ENCODE data around the gene PRKCB. TPM values are rescaled to one million over a fixed set of nuclear protein-coding genes. Genes with fewer than 3 reads are reported as not detected.

PRKCB gene
- total and polyA plus RNA-seq, 2 experiments from 2014 or later, result 0.70 to 0.92 TPM

GRCh38 chr16:24166661-24167528 lies 331.1 kb downstream of the PRKCB start:
- 91% methylated on average over 9 of the region's 9 CpGs for WGBS (ENCODE audit: low lambda C conversion rate, missing lambda C conversion rate)
- TF ChIP-seq EZH2 (IDR thresholded peaks at IDR 0.05; ENCODE audit: borderline replicate concordance), result no peak
- no peak for TF ChIP-seq EZH2phosphoT487 (IDR thresholded peaks at IDR 0.05; ENCODE audit: low read depth, severe bottlenecking, unreplicated experiment)
- TF ChIP-seq CTCF (IDR thresholded peaks at IDR 0.05; ENCODE audit: poor library complexity), result no peak
- no peak overlapping the region for H3K27ac ChIP-seq

GRCh38 chr16:24168856-24169255 lies 333.1 kb downstream of the PRKCB start:
- Histone ChIP-seq H2AFZ (no peak overlapping the region), H3K4me3 (no peak overlapping the region), H3K4me1 (ENCODE audit: insufficient read depth) (no peaks in the 10 kb centered on the region), H3K9me3 (ENCODE audit: low read depth) (no peaks in the 10 kb centered on the region), H4K20me1 (ENCODE audit: insufficient read depth, poor library complexity, severe bottlenecking) (no peaks in the 10 kb centered on the region), H3K4me2 (no peak overlapping the region), H3K36me3 (replicated peaks; ENCODE audit: insufficient read depth, low read depth) (no peaks in the 10 kb centered on the region), H3K27me3 (peaks cover 6% of the 10 kb centered on the region), H3K27ac (no peak overlapping the region), H3K79me2 (no peaks in the 10 kb centered on the region), H3K9me2 (replicated peaks; ENCODE audit: insufficient read depth) (no peaks in the 10 kb centered on the region)
- WGBS (ENCODE audit: low lambda C conversion rate, missing lambda C conversion rate), result 78% methylated on average over 3 of the region's 3 CpGs
- TF ChIP-seq EZH2 (IDR thresholded peaks at IDR 0.05; ENCODE audit: borderline replicate concordance) (no peak), EZH2phosphoT487 (IDR thresholded peaks at IDR 0.05; ENCODE audit: low read depth, severe bottlenecking, unreplicated experiment) (no peak), CTCF (IDR thresholded peaks at IDR 0.05; ENCODE audit: poor library complexity) (no peak)
- DNase-seq (ENCODE audit: low spot score), result no peak

More at GRCh38 chr16:24166661-24167528, 331.1 kb downstream of the PRKCB start:
- Histone ChIP-seq H3K4me2 (no peak overlapping the region), H3K36me3 (replicated peaks; ENCODE audit: insufficient read depth, low read depth) (no peaks in the 10 kb centered on the region), H3K9me2 (replicated peaks; ENCODE audit: insufficient read depth) (no peaks in the 10 kb centered on the region), H3K27me3 (peaks cover 6% of the 10 kb centered on the region), H3K4me3 (no peak overlapping the region), H4K20me1 (ENCODE audit: insufficient read depth, poor library complexity, severe bottlenecking) (no peaks in the 10 kb centered on the region), H3K4me1 (ENCODE audit: insufficient read depth) (no peaks in the 10 kb centered on the region), H3K9me3 (ENCODE audit: low read depth) (no peaks in the 10 kb centered on the region), H2AFZ (no peak overlapping the region), H3K79me2 (no peaks in the 10 kb centered on the region)
- no peak for DNase-seq (ENCODE audit: low spot score)

GRCh38 chr16:24170407-24170806 lies 334.6 kb downstream of the PRKCB start:
- Histone ChIP-seq H3K9me3 (ENCODE audit: low read depth) (no peaks in the 10 kb centered on the region), H4K20me1 (ENCODE audit: insufficient read depth, poor library complexity, severe bottlenecking) (no peaks in the 10 kb centered on the region), H3K4me2 (no peak overlapping the region), H3K79me2 (no peaks in the 10 kb centered on the region), H3K9me2 (replicated peaks; ENCODE audit: insufficient read depth) (no peaks in the 10 kb centered on the region), H2AFZ (no peak overlapping the region), H3K36me3 (replicated peaks; ENCODE audit: insufficient read depth, low read depth) (no peaks in the 10 kb centered on the region), H3K4me1 (ENCODE audit: insufficient read depth) (no peaks in the 10 kb centered on the region), H3K4me3 (no peak overlapping the region), H3K27me3 (no peaks in the 10 kb centered on the region), H3K27ac (no peak overlapping the region)
- no peak for TF ChIP-seq EZH2phosphoT487 (IDR thresholded peaks at IDR 0.05; ENCODE audit: low read depth, severe bottlenecking, unreplicated experiment)
- TF ChIP-seq CTCF (IDR thresholded peaks at IDR 0.05; ENCODE audit: poor library complexity), result no peak
- TF ChIP-seq EZH2 (IDR thresholded peaks at IDR 0.05; ENCODE audit: borderline replicate concordance), result no peak
- WGBS (ENCODE audit: low lambda C conversion rate, missing lambda C conversion rate), result 91% methylated on average over 5 of the region's 5 CpGs
- no peak for DNase-seq (ENCODE audit: low spot score)
